ENCODE data around the gene FMN1.
A peak's percentile ranks its signal among the peaks of the same experiment; 100 is the strongest.

FMN1 gene

DNA sequence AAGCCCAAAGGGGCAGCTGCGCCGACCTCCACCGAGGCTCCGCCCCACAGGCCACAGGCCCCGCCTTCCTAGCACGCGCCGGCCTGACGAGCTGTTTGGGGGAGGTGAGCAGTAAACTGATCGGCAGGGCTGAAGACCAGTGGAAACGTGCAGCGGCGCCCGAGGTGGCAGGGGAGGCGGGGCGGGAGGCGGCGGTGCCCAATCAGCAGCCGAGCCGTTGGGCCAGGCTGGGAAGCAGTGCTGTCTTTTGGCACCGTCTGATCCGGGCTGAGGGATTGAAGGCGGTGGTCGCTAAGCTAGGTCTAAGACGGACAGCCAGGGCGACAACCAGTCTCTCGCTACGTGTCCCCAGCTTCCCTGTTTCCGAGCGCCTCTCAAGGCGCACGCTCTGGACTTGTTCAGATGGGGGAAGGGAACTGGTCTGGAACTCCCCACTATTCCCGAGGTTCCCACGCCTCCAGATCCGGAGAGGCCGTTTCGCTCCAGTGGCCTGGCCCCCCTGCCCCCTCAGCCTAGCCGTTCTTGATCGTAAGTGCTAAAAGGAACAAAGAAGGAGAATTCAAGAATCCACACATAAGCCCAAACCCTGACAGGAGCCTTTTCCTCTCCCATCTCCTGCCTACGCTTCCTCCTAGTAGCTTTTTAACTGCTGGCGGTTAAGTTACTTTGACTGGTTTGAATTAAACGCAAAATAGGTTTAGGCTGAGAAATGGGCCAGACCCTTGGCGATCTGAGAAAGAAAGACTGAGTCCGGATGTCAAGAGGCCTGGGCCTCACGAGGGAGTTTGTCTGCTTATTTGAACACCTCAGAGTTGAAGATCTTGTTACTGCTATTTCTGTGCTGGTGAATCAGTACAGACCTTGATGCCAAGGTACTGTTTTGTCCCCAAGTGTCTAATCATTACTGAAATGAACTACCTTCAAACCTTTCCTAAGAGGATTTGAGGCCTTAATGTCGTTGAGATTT is at the start of gene FMN1:
FMN1 (minus strand) TSS at position 11 of the 967 bp plus-strand sequence. CDS start 39,800 bp downstream, outside the sequence.
- peak; percentile 44 to 97 (median 90) for DNase-seq

GRCh38 chr15:33243869-33244268 is 49.4 kb upstream of the FMN1 start:
- DNase-seq, result no peak

GRCh38 chr15:33243393-33243792 is 48.9 kb upstream of the FMN1 start:
- no peak for DNase-seq

DNA sequence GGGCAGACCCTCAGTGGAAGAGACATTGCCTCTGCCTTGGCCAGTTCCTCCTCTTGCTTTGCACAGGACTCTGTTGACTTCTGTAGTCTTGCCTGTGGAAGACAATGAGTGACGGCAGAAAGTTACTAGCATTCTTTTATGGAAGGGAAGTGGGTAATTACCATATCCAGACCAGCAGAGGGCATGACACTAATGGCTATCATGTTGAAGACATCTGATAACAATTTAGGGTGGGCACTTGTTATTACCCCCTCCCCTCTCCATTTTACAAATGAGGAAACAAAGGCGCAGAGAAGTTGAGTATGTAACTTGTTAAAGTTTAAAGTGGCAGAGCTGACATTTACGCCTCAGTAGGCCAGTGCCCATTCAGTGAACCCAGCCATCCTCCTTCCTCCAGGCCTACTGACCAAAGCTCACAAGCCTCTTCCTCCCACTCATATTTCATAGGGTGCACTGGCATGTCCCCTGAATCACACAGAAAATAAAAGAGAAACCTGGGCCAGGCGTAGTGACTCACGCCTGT is 48.2 kb upstream of the FMN1 start:
- DNase-seq, result no peak

DNA sequence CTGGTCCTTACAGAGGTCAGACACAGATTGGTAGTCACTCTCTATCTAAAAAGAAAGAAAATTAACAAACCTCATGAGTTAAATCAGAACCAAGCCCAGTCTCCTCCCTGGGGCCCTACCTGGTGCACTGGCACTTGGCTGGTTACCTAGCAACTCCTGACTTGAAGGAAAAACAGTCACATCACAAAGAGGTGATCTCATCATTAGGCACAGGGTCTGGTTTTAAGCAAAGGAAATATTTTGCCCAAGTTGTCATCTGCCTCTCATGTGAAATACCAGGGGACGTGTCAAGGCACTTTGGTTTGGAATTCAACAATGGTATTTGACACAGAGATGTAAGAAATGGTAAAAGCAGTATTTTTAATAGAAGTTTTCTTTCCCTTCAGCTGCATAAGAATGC is 47.7 kb upstream of the FMN1 start:
- peak in 8 of 56 donors; percentile 1 to 35 (median 8) for DNase-seq

DNA sequence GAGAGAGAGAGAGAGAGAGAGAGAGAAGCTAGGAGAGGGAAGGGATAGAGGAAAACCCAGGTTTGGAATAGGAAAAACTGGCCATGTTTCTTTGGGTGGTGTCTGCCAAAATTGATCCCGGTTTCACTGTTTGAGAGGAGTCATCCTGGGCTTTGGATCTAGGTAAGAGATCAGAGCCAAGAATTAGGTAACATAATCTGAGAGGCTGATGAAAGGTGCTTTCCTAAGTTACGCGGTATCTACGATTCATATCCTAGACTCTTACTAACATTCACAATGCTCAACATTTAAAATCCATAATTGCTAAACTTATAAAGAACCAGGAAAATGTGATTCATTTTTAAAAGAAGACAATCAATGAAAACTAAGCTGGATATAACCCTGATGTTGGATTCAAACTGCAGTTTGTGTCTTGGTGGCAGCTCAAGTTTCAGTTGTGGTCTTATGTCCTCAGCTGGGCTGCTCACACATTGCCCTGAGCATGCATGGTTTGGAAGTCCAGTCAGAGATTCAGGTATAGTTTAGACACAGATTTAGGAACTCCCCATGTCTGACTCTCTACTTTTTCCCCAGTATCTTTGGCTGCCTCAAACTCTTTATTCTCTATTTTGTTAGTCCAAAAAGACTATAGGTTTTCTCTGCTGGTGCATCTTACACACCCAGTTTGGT is 42.5 kb upstream of the FMN1 start:
- DNase-seq, result no peak

GRCh38 chr15:33234020-33234461 is 39.5 kb upstream of the FMN1 start:
- peak in 4 of 56 donors; percentile 0 to 31 (median 8) for DNase-seq

GRCh38 chr15:33226559-33227181 is 32.2 kb upstream of the FMN1 start:
- DNase-seq, result peak in 5 of 56 donors; percentile 1 to 11 (median 6)

- no peak for DNase-seq
These were observed 23.6 kb upstream of the FMN1 start for GRCh38 chr15:33218071-33218491.

GRCh38 chr15:33215941-33216872 is 21.7 kb upstream of the FMN1 start:
- DNase-seq, result no peak

DNA sequence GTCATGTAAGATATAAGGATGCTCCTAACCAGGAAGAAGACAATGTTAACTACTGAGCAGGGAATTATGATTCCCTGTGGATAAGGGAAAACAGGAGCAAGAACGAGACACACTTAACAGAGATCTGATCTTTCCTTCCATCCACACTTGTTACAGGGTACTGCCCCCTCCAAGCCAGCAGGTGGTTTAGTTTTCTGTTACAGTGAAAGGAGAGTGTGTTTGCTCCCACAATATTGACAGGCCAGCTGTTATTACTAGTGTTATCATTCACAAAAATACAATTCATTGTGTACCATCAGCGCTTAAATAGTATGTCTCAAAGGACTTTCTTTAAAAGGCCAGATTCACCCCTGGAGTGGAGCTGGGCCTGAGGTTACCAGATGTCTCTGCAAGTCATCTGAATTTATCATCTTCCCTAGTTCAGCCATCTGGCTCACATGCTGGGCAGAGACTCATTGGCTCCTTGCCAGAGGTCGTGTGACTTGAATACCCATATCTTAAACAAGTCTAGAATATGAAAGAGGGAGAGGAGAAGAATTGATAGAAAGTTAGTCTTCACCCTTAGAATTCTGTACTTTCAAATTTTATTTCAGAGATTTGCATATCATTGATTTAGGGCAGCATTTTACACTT is 16.8 kb upstream of the FMN1 start:
- DNase-seq, result peak in 1 of 56 donors; percentile 15

DNA sequence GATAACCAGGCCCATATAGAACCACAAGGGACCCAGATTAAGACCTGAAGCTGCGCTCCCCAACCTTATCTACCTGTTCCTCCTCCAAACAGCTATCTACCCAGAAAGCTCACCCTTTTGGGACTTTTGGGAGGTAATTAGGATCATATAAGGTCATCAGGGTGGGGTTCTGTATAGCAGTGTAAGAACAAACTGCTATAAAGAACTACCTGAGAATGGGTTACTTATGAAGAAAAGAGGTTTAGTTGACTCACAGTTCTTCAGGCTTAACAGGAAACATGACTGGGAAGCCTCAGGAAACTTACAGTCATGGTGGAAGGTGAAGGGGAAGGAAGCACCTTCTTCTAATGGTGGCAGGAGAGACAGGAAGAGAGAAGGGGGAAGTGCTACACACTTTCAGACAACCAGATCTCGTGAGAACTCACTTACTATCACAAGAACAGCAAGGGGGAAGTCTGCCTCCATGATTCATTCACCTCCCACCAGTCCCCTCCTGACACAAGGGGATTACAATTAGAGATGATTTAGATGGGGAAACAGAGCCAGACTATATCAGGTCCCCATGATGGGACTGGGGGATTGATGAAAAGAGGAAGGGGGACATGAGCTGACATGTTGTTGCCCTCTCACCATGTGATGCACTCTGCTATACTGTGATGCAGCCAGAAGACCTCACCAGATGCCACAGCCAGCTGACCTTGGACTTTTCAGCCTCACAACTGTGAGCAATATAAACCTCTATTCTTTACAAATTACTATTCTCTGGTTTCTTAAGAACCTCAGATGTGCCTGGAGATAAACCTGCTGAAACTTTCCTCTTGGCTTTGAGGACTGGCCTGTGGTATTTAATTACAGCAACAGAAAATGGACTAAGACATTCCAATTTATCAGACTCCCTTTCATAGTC is 15.3 kb upstream of the FMN1 start:
- DNase-seq, result no peak

GRCh38 chr15:33207646-33208045 is 13.1 kb upstream of the FMN1 start:
- DNase-seq, result no peak

GRCh38 chr15:33206366-33206765 is 11.9 kb upstream of the FMN1 start:
- no peak for DNase-seq

DNA sequence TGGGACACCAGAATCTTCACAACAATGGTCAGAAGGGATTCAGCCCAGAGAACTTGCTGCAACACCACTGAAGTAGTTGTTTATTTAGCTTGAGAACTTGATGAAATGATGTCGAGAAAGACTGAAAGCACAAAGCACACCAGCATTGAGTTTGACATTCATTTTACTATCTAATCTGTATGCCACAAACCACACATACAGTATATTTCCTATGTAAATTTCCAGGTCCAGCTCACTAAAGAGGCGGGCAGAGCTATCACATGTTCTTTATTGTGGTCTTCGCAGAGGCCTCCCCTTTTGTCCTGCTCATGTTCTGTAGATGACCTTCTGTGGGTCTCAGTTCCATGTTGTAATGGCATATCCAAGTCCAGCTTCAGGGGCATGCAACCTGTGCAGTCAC is 10.4 kb upstream of the FMN1 start:
- DNase-seq, result no peak

DNA sequence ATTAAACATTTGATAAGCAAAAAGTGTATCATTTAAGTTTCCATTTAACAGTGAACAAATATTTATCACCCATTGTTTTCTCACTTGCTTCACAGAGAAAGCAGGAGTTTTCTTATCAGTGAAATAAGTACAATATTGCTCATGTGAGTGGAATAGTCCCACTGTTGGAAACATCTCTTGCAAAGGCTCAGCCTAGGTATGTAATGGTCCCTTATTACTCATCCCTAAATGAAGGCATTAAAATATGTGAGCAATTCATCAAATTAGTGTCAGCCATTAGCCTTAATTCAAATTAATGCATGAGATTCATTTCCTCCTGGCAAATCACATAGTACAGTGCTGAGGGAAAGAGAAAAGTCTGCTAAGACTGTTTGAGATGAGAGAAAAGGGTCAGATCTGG is 9.6 kb upstream of the FMN1 start:
- no peak for DNase-seq

DNA sequence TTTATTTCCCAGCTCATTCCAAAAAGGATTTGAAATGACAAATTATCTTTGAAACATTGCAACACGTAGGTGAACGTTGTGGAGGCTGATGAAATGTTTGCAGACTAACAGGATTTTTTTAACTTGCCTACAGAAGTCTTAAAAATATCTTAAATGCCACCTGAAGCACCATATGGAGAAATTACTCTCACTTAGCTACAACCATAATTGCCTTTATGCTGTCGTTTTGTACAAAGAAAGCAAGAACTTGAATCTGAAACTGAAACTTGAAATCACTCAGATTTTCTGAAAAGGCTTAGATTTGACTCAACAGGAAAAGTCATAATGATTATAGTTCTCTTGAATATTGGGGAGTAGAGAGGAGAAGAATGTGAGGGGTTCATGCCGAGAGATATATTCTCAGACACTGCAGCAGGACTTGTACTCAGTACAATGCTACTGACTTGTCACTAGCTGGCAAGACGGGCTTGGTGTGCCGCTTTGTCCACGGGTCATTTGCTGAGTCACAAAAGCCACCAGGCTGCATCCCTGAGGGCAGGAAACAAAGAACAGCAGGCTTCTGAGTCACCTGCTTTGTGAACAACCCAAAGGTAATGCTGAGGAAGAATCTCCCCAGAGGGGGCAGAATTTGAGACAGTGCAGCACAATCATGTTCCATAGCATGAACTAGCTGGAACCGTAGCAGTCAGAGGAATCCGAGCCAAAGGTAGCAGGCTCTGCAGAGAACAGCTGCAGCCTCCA is 7.1 kb upstream of the FMN1 start:
- peak in 11 of 56 donors; percentile 0 to 26 (median 6) for DNase-seq

GRCh38 chr15:33200903-33201302 is 6.4 kb upstream of the FMN1 start:
- no peak for DNase-seq
